Body of pancreas (tissue), 4 donors: ENCODE data around the gene CD70.

Source experiments
- CTCF ChIP-seq, 7 experiments: fragments of 450-650 bp in 4 of 7; fragments of 200-600 bp in 3 of 7; sonication (generic) in 3 of 7; IDR thresholded peaks; one replicate each; pipeline ENCODE4 v1.5.1; 2016 to 2019; ENCODE audit warnings: antibody characterized with exemption in 7 of 7
- POLR2A ChIP-seq, 3 donors: fragments of 450-650 bp; IDR thresholded peaks; one replicate each; pipeline ENCODE4 v1.6.1; 2016; ENCODE audit warnings: antibody characterized with exemption in 3 of 3, mild to moderate bottlenecking in 2 of 3

GRCh38 chr19:6570764-6571163 is 20.2 kb downstream of the CD70 start:
- TF ChIP-seq CTCF (IDR thresholded peaks at IDR 0.05) (no peak), POLR2A (IDR thresholded peaks at IDR 0.05) (no peak)
